PFSK-1 (cell line): ENCODE data around the gene FAM20A.

Experiments
- FOXP2 ChIP-seq: optimal IDR thresholded peaks from 2 replicates; pipeline ENCODE3; 2011; ENCODE audit warnings: borderline replicate concordance, control low read depth, inconsistent platforms; ENCODE audit not compliant: insufficient read depth; ENCODE audit errors: extremely low read length, extremely low read depth
- POLR2AphosphoS5 ChIP-seq: IDR thresholded peaks from 2 replicates; pipeline ENCODE4 v1.6.1; 2012; ENCODE audit warnings: low read depth, mild to moderate bottlenecking, control low read depth, low read length, moderate library complexity
- TAF1 ChIP-seq: IDR thresholded peaks from 2 replicates; pipeline ENCODE4 v1.6.1; 2012; ENCODE audit warnings: low read length, control low read depth, borderline replicate concordance; ENCODE audit not compliant: insufficient read depth
- TF ChIP-seq, protein P1 (sequence below), 2 experiments: IDR thresholded peaks; 2 replicates each; pipeline versions ENCODE4 v1.6.1 to v1.8.0; 2011 to 2012; ENCODE audit warnings: low read depth in 2 of 2, low read length in 2 of 2, control low read depth in 1 of 2, inconsistent platforms in 1 of 2, mild to moderate bottlenecking in 1 of 2, moderate library complexity in 1 of 2; ENCODE audit not compliant: insufficient read depth in 1 of 2

DNA sequence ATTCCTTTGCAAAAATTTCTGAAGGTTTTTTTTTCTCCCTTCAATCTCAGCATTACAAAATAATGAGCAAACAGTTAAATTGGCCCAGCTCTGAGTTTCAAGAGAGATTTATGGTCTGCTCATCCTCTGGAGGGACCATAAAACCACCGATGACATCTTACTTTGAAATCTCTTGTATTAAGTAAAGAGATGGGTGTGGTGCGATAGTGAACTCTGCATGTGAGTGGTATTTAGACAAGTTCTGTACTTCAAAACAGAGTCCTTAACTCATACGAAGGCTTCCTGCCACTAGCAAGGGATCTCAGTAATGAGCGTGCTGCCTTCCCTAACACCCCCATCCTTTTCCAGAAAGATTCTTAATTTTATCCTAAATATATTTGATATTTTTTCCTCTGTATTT lies 2.1 kb downstream of the FAM20A start:
- TF ChIP-seq POLR2AphosphoS5, result no peak
- no peak for TF ChIP-seq TAF1
- TF ChIP-seq, protein P1, sequence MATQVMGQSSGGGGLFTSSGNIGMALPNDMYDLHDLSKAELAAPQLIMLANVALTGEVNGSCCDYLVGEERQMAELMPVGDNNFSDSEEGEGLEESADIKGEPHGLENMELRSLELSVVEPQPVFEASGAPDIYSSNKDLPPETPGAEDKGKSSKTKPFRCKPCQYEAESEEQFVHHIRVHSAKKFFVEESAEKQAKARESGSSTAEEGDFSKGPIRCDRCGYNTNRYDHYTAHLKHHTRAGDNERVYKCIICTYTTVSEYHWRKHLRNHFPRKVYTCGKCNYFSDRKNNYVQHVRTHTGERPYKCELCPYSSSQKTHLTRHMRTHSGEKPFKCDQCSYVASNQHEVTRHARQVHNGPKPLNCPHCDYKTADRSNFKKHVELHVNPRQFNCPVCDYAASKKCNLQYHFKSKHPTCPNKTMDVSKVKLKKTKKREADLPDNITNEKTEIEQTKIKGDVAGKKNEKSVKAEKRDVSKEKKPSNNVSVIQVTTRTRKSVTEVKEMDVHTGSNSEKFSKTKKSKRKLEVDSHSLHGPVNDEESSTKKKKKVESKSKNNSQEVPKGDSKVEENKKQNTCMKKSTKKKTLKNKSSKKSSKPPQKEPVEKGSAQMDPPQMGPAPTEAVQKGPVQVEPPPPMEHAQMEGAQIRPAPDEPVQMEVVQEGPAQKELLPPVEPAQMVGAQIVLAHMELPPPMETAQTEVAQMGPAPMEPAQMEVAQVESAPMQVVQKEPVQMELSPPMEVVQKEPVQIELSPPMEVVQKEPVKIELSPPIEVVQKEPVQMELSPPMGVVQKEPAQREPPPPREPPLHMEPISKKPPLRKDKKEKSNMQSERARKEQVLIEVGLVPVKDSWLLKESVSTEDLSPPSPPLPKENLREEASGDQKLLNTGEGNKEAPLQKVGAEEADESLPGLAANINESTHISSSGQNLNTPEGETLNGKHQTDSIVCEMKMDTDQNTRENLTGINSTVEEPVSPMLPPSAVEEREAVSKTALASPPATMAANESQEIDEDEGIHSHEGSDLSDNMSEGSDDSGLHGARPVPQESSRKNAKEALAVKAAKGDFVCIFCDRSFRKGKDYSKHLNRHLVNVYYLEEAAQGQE (IDR thresholded peaks at IDR 0.05; ENCODE audit: insufficient read depth in 1 of 2, low read depth in 2 of 2, low read length in 2 of 2), result no peak
- TF ChIP-seq FOXP2, result no peak
